Stimulated activated naive B cell treated with anti-CD40 and anti-IgM and Interleukin-4, amounts not matched to agents 10 μg/mL and 1 μg/mL and 100 μg/mL, for 72 hours (primary cell): ENCODE results near the gene TRAPPC4.
A peak's percentile ranks its signal among the peaks of the same experiment; 100 is the strongest.
"Not testable (repeated sequence)": the region's sequence is repeated elsewhere in the genome, so short reads cannot be mapped to it uniquely, and the experiment has no call there.

Source experiments
- ATAC-seq, 2 donors: fragments of 150-1000 bp; cut with Tn5 transposase; replicated peaks; 2 replicates each; pipeline ENCODE4 v1.10.0; 2021; ENCODE audit warnings: moderate library complexity in 1 of 2
- DNase-seq: peaks from one replicate; pipeline ENCODE4 v3.0.0; 2021
- H3K27ac Mint-ChIP-seq: one replicate; pipeline ENCODE4 v1.8.0; 2022; ENCODE audit warnings: mild to moderate bottlenecking, mixed read lengths
- H3K27me3 Mint-ChIP-seq, 2 donors: one replicate each; pipeline ENCODE4 v1.8.0; 2022; ENCODE audit warnings: mixed read lengths in 2 of 2
- H3K36me3 Mint-ChIP-seq, 2 donors: one replicate each; pipeline ENCODE4 v1.8.0; 2022; ENCODE audit warnings: mixed read lengths in 2 of 2, mild to moderate bottlenecking in 1 of 2
- H3K4me1 Mint-ChIP-seq, 2 donors: one replicate each; pipeline ENCODE4 v1.8.0; 2022; ENCODE audit warnings: mixed read lengths in 2 of 2, mild to moderate bottlenecking in 1 of 2
- H3K4me3 Mint-ChIP-seq, 2 donors: one replicate each; pipeline ENCODE4 v1.8.0; 2022; ENCODE audit warnings: mild to moderate bottlenecking in 2 of 2, mixed read lengths in 2 of 2, moderate library complexity in 1 of 2
- H3K9me3 Mint-ChIP-seq, 2 donors: one replicate each; pipeline ENCODE4 v1.8.0; 2022; ENCODE audit warnings: mixed read lengths in 2 of 2, mild to moderate bottlenecking in 1 of 2

TRAPPC4 gene

GRCh38 chr11:119033421-119033820 lies 14.9 kb downstream of the TRAPPC4 start:
- not testable (repeated sequence) for H3K4me3 Mint-ChIP-seq, H3K27me3 Mint-ChIP-seq, ATAC-seq, H3K9me3 Mint-ChIP-seq, DNase-seq, H3K27ac Mint-ChIP-seq, H3K36me3 Mint-ChIP-seq
- H3K4me1 Mint-ChIP-seq = peaks cover 16 to 18% of the 10 kb centered on the region in 2 donors

- H3K9me3 Mint-ChIP-seq = no peaks in the 10 kb centered on the region
Measured at GRCh38 chr11:119034813-119035212, 16.2 kb downstream of the TRAPPC4 start.

GRCh38 chr11:119038884-119039283 lies 20.3 kb downstream of the TRAPPC4 start:
- DNase-seq (no peak), ATAC-seq (no peak)
- Mint-ChIP-seq H3K27me3 (no peaks in the 10 kb centered on the region), H3K36me3 (peaks cover 0 to 3% of the 10 kb centered on the region in 2 donors), H3K4me1 (peaks cover 12 to 16% of the 10 kb centered on the region in 2 donors), H3K4me3 (no peak overlapping the region), H3K27ac (peak overlapping the region; percentile 31), H3K9me3 (no peaks in the 10 kb centered on the region)

More at GRCh38 chr11:119034813-119035212, 16.2 kb downstream of the TRAPPC4 start:
- DNase-seq (no peak), ATAC-seq (no peak)
- H3K27ac Mint-ChIP-seq = no peak overlapping the region
- H3K4me3 Mint-ChIP-seq = no peak overlapping the region
- H3K4me1 Mint-ChIP-seq = peaks cover 11 to 13% of the 10 kb centered on the region in 2 donors
- no peaks in the 10 kb centered on the region for H3K36me3 Mint-ChIP-seq
- H3K27me3 Mint-ChIP-seq = no peaks in the 10 kb centered on the region

- not testable (repeated sequence) for H3K27ac Mint-ChIP-seq, H3K36me3 Mint-ChIP-seq
Measured at GRCh38 chr11:119039471-119039870, 20.9 kb downstream of the TRAPPC4 start.

GRCh38 chr11:119041821-119042514 lies 23.4 kb downstream of the TRAPPC4 start:
- H3K27ac Mint-ChIP-seq = no peak overlapping the region
- H3K27me3 Mint-ChIP-seq = no peaks in the 10 kb centered on the region
- ATAC-seq (peak in 1 of 2 donors; percentile 20), DNase-seq (no peak)
- no peaks in the 10 kb centered on the region for H3K9me3 Mint-ChIP-seq
- H3K4me3 Mint-ChIP-seq = no peak overlapping the region
- peaks cover 12 to 16% of the 10 kb centered on the region in 2 donors for H3K4me1 Mint-ChIP-seq
- peaks cover 23 to 30% of the 10 kb centered on the region in 2 donors for H3K36me3 Mint-ChIP-seq

More at GRCh38 chr11:119039471-119039870, 20.9 kb downstream of the TRAPPC4 start:
- not testable (repeated sequence) for H3K4me3 Mint-ChIP-seq, H3K9me3 Mint-ChIP-seq, ATAC-seq, DNase-seq, H3K27me3 Mint-ChIP-seq
- peaks cover 12 to 16% of the 10 kb centered on the region in 2 donors for H3K4me1 Mint-ChIP-seq

- Mint-ChIP-seq H3K27ac (no peak overlapping the region), H3K4me1 (peaks cover 12 to 16% of the 10 kb centered on the region in 2 donors), H3K36me3 (peaks cover 30 to 38% of the 10 kb centered on the region in 2 donors), H3K27me3 (no peaks in the 10 kb centered on the region), H3K9me3 (no peaks in the 10 kb centered on the region), H3K4me3 (no peak overlapping the region)
- ATAC-seq = no peak
- no peak for DNase-seq
Measured at GRCh38 chr11:119042927-119043326, 24.4 kb downstream of the TRAPPC4 start.

GRCh38 chr11:119044708-119045107 lies 26.1 kb downstream of the TRAPPC4 start:
- peaks cover 46 to 54% of the 10 kb centered on the region in 2 donors for H3K36me3 Mint-ChIP-seq
- H3K27ac Mint-ChIP-seq = no peak overlapping the region
- ATAC-seq = no peak

GRCh38 chr11:119046489-119046888 lies 27.9 kb downstream of the TRAPPC4 start:
- H3K36me3 Mint-ChIP-seq = peaks cover 55 to 66% of the 10 kb centered on the region in 2 donors

More at GRCh38 chr11:119044708-119045107, 26.1 kb downstream of the TRAPPC4 start:
- no peak overlapping the region for H3K4me3 Mint-ChIP-seq
- peaks cover 8 to 9% of the 10 kb centered on the region in 2 donors for H3K4me1 Mint-ChIP-seq
- no peak for DNase-seq
- no peaks in the 10 kb centered on the region for H3K9me3 Mint-ChIP-seq
- no peaks in the 10 kb centered on the region for H3K27me3 Mint-ChIP-seq

GRCh38 chr11:119047205-119047604 lies 28.6 kb downstream of the TRAPPC4 start:
- Mint-ChIP-seq H3K27me3 (no peaks in the 10 kb centered on the region), H3K27ac (no peak overlapping the region), H3K9me3 (no peaks in the 10 kb centered on the region), H3K4me1 (peaks cover 16 to 18% of the 10 kb centered on the region in 2 donors), H3K4me3 (no peak overlapping the region), H3K36me3 (peaks cover 62 to 70% of the 10 kb centered on the region in 2 donors)
- DNase-seq (no peak), ATAC-seq (no peak)

More at GRCh38 chr11:119046489-119046888, 27.9 kb downstream of the TRAPPC4 start:
- Mint-ChIP-seq H3K4me1 (peaks cover 15 to 16% of the 10 kb centered on the region in 2 donors), H3K9me3 (no peaks in the 10 kb centered on the region), H3K4me3 (no peak overlapping the region), H3K27ac (no peak overlapping the region), H3K27me3 (no peaks in the 10 kb centered on the region)
- ATAC-seq (no peak), DNase-seq (no peak)

- peaks cover 26 to 28% of the 10 kb centered on the region in 2 donors for H3K4me1 Mint-ChIP-seq
- H3K36me3 Mint-ChIP-seq = peaks cover 72 to 83% of the 10 kb centered on the region in 2 donors
- DNase-seq (no peak), ATAC-seq (no peak)
- H3K9me3 Mint-ChIP-seq = no peaks in the 10 kb centered on the region
- no peak overlapping the region for H3K4me3 Mint-ChIP-seq
- no peak overlapping the region for H3K27ac Mint-ChIP-seq
- no peaks in the 10 kb centered on the region for H3K27me3 Mint-ChIP-seq
Measured at GRCh38 chr11:119048644-119049043, 30.1 kb downstream of the TRAPPC4 start.

- ATAC-seq = no peak
- Mint-ChIP-seq H3K27me3 (no peaks in the 10 kb centered on the region), H3K27ac (peak overlapping the region; percentile 33), H3K4me1 (peaks cover 30 to 33% of the 10 kb centered on the region in 2 donors), H3K36me3 (peaks cover 75 to 86% of the 10 kb centered on the region in 2 donors), H3K9me3 (no peaks in the 10 kb centered on the region), H3K4me3 (no peak overlapping the region)
- DNase-seq = no peak
Measured at GRCh38 chr11:119049081-119049480, 30.5 kb downstream of the TRAPPC4 start.

- H3K4me1 Mint-ChIP-seq = peaks cover 45 to 55% of the 10 kb centered on the region in 2 donors
- H3K9me3 Mint-ChIP-seq = no peaks in the 10 kb centered on the region
- peak overlapping the region; percentile 92 for H3K27ac Mint-ChIP-seq
- H3K4me3 Mint-ChIP-seq = peak overlapping the region; percentile 31 to 36
- H3K27me3 Mint-ChIP-seq = no peaks in the 10 kb centered on the region
- peaks cover 71 to 86% of the 10 kb centered on the region in 2 donors for H3K36me3 Mint-ChIP-seq
- peak; percentile 71 for DNase-seq
- ATAC-seq = peak; percentile 85 to 88
Measured at GRCh38 chr11:119051440-119052162, 33.0 kb downstream of the TRAPPC4 start.

- Mint-ChIP-seq H3K36me3 (peaks cover 64 to 82% of the 10 kb centered on the region in 2 donors), H3K27ac (peak overlapping the region; percentile 93), H3K9me3 (no peaks in the 10 kb centered on the region), H3K4me1 (peaks cover 45 to 56% of the 10 kb centered on the region in 2 donors), H3K4me3 (peak overlapping the region; percentile 31 to 36), H3K27me3 (no peaks in the 10 kb centered on the region)
- ATAC-seq (no peak), DNase-seq (no peak)
Measured at GRCh38 chr11:119052163-119052814, 33.7 kb downstream of the TRAPPC4 start.

- ATAC-seq = no peak
Measured at GRCh38 chr11:119054418-119054817, 35.9 kb downstream of the TRAPPC4 start.

More at GRCh38 chr11:119054418-119054817, 35.9 kb downstream of the TRAPPC4 start:
- Mint-ChIP-seq H3K4me3 (no peak overlapping the region), H3K9me3 (no peaks in the 10 kb centered on the region), H3K4me1 (peaks cover 49 to 69% of the 10 kb centered on the region in 2 donors), H3K27me3 (no peaks in the 10 kb centered on the region), H3K36me3 (peaks cover 48 to 64% of the 10 kb centered on the region in 2 donors), H3K27ac (no peak overlapping the region)
- DNase-seq = no peak
